ENCODE data around the gene SLC6A11.

SLC6A11 gene

GRCh38 chr3:10817506-10817905 lies 1.5 kb downstream of the SLC6A11 start:
- H3K27me3 ChIP-seq (replicated peaks): peaks cover 27% of the 10 kb centered on the region
- H3K36me3 ChIP-seq (replicated peaks): no peaks in the 10 kb centered on the region
- no peak for TF ChIP-seq CTCF (IDR thresholded peaks at IDR 0.05; ENCODE audit: low read depth, low read length, missing control alignments)
- no peak overlapping the region for H3K27ac ChIP-seq
- no peak for DNase-seq
- no peak overlapping the region for H3K4me3 ChIP-seq (ENCODE audit: low read depth, low read length)
- in situ Hi-C loops (cut with HindIII; ENCODE audit: low pct_ligation_motif_present, low sequenced_read_pairs): no loop called here

- DNase-seq: no peak
- Histone ChIP-seq H3K27me3 (replicated peaks) (peaks cover 11% of the 10 kb centered on the region), H3K27ac (no peak overlapping the region), H3K36me3 (replicated peaks) (no peaks in the 10 kb centered on the region), H3K4me3 (ENCODE audit: low read depth, low read length) (no peak overlapping the region)
- in situ Hi-C loops (cut with HindIII; ENCODE audit: low pct_ligation_motif_present, low sequenced_read_pairs): no loop called here
- no peak for TF ChIP-seq CTCF (IDR thresholded peaks at IDR 0.05; ENCODE audit: low read depth, low read length, missing control alignments)
Observed at GRCh38 chr3:10822055-10822454, 6.0 kb downstream of the SLC6A11 start.

- H3K36me3 ChIP-seq (replicated peaks): no peaks in the 10 kb centered on the region
- no peak for TF ChIP-seq CTCF (IDR thresholded peaks at IDR 0.05; ENCODE audit: low read depth, low read length, missing control alignments)
- no peak overlapping the region for H3K4me3 ChIP-seq (ENCODE audit: low read depth, low read length)
- no peak overlapping the region for H3K27ac ChIP-seq
- H3K27me3 ChIP-seq (replicated peaks): peaks cover 4% of the 10 kb centered on the region
- in situ Hi-C loops (cut with HindIII; ENCODE audit: low pct_ligation_motif_present, low sequenced_read_pairs): no loop called here
- no peak for DNase-seq
Observed at GRCh38 chr3:10822708-10823515, 6.9 kb downstream of the SLC6A11 start.

- Histone ChIP-seq H3K27ac (no peak overlapping the region), H3K36me3 (replicated peaks) (no peaks in the 10 kb centered on the region), H3K4me3 (ENCODE audit: low read depth, low read length) (no peak overlapping the region), H3K27me3 (replicated peaks) (peaks cover 1% of the 10 kb centered on the region)
- DNase-seq: no peak
- in situ Hi-C loops (cut with HindIII; ENCODE audit: low pct_ligation_motif_present, low sequenced_read_pairs): no loop called here
- no peak for TF ChIP-seq CTCF (IDR thresholded peaks at IDR 0.05; ENCODE audit: low read depth, low read length, missing control alignments)
Observed at GRCh38 chr3:10823516-10823818, 7.4 kb downstream of the SLC6A11 start.

GRCh38 chr3:10824468-10824867 lies 8.4 kb downstream of the SLC6A11 start:
- H3K4me3 ChIP-seq (ENCODE audit: low read depth, low read length): no peak overlapping the region
- TF ChIP-seq CTCF (IDR thresholded peaks at IDR 0.05; ENCODE audit: low read depth, low read length, missing control alignments): no peak
- in situ Hi-C loops (cut with HindIII; ENCODE audit: low pct_ligation_motif_present, low sequenced_read_pairs): no loop called here
- H3K36me3 ChIP-seq (replicated peaks): no peaks in the 10 kb centered on the region
- no peak for DNase-seq
- H3K27me3 ChIP-seq (replicated peaks): no peaks in the 10 kb centered on the region
- H3K27ac ChIP-seq: no peak overlapping the region

GRCh38 chr3:10833855-10834414 lies 17.9 kb downstream of the SLC6A11 start:
- Histone ChIP-seq H3K27me3 (replicated peaks) (no peaks in the 10 kb centered on the region), H3K4me3 (ENCODE audit: low read depth, low read length) (no peak overlapping the region), H3K36me3 (replicated peaks) (no peaks in the 10 kb centered on the region), H3K27ac (no peak overlapping the region)
- in situ Hi-C loops (cut with HindIII; ENCODE audit: low pct_ligation_motif_present, low sequenced_read_pairs): no loop called here
- DNase-seq: no peak
- TF ChIP-seq CTCF (IDR thresholded peaks at IDR 0.05; ENCODE audit: low read depth, low read length, missing control alignments): no peak
